HG03442 (cell line): ENCODE data around the gene GALNT2.

Experiments
- ATAC-seq: cut with Tn5 transposase; IDR thresholded peaks from one replicate; pipeline ENCODE4 v1.9.1; 2021; ENCODE audit warnings: mild to moderate bottlenecking, moderate library complexity; ENCODE audit not compliant: unreplicated experiment

Gene GALNT2

GRCh38 chr1:230066466-230067404, at the start of gene GALNT2:
Gene GALNT2, plus strand, starts transcription at chr1:230067238. Its CDS starts 43 bp downstream, at chr1:230067281.
- ATAC-seq: peak; percentile 80

GRCh38 chr1:230020451-230020850, 46.6 kb upstream of the GALNT2 start:
- no peak for ATAC-seq

GRCh38 chr1:230022666-230023380, 44.2 kb upstream of the GALNT2 start:
- no peak for ATAC-seq

- ATAC-seq: no peak
Measured at GRCh38 chr1:230025686-230026085, 41.4 kb upstream of the GALNT2 start.

GRCh38 chr1:230026139-230026538, 40.9 kb upstream of the GALNT2 start:
- ATAC-seq: no peak

- no peak for ATAC-seq
Measured at GRCh38 chr1:230026572-230026971, 40.5 kb upstream of the GALNT2 start.

GRCh38 chr1:230028602-230029223, 38.3 kb upstream of the GALNT2 start:
- no peak for ATAC-seq

- ATAC-seq: no peak
Measured at GRCh38 chr1:230029244-230029941, 37.6 kb upstream of the GALNT2 start.

- no peak for ATAC-seq
Measured at GRCh38 chr1:230030122-230030821, 36.8 kb upstream of the GALNT2 start.

- ATAC-seq: no peak
Measured at GRCh38 chr1:230031131-230031530, 35.9 kb upstream of the GALNT2 start.

GRCh38 chr1:230032516-230033281, 34.3 kb upstream of the GALNT2 start:
- no peak for ATAC-seq

GRCh38 chr1:230037261-230037660, 29.8 kb upstream of the GALNT2 start:
- ATAC-seq: no peak

GRCh38 chr1:230040440-230040839, 26.6 kb upstream of the GALNT2 start:
- no peak for ATAC-seq

GRCh38 chr1:230043081-230043480, 24.0 kb upstream of the GALNT2 start:
- ATAC-seq: no peak

- ATAC-seq: no peak
Measured at GRCh38 chr1:230044729-230045128, 22.3 kb upstream of the GALNT2 start.

- ATAC-seq: no peak
Measured at GRCh38 chr1:230047114-230047865, 19.7 kb upstream of the GALNT2 start.

- ATAC-seq: no peak
Measured at GRCh38 chr1:230048322-230048721, 18.7 kb upstream of the GALNT2 start.

- ATAC-seq: no peak
Measured at GRCh38 chr1:230048922-230049321, 18.1 kb upstream of the GALNT2 start.

- ATAC-seq: no peak
Measured at GRCh38 chr1:230049731-230050130, 17.3 kb upstream of the GALNT2 start.
